ENCODE results near the gene SLC35E4.
A peak's percentile ranks its signal among the peaks of the same experiment; 100 is the strongest.

SLC35E4 gene

DNA sequence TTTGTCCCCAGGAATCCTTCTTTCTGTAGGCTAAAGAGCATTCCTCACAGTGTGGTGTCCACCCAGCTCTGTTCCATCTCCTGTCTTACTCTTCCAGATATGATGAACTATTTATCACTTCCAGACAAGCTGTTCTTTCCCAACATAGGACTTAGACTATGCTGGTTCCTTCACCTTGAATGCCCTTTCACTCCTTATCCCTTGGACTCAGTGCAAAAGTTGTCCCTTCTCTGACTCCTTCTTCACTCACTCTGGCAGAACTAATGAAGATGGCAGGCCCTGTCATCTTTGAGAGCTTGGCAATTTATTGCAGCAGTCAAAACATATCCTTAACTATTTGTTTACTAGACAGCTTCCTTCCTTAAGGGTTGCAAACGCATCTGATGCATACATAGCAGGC is 55.6 kb downstream of the SLC35E4 start:
- DNase-seq (ENCODE audit: low read depth) = no peak

DNA sequence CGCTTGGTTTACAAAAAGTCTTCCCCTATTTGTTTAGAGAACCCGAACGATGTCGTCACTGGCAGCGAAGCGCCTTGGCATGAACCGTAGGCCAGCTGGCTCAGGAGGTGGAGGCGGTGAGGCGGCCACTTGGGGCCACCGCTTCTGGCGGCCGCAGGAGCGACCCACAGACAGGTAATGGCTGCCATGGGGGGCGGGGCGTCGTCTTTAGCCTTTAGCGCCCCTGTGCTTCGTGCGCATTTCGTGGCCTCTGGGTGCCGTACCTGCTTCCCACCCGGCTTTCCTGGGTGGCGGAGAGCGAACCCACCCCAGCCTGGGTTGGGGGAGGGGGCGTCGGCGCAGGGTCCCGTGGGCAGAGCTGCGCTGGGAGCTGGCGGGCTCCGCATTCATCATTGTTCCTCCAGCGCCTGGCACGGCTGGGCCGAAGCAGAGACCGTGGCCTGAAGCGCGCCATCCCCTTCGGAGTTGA is 58.6 kb downstream of the SLC35E4 start:
- peak; percentile 21 for DNase-seq (ENCODE audit: low read depth)

DNA sequence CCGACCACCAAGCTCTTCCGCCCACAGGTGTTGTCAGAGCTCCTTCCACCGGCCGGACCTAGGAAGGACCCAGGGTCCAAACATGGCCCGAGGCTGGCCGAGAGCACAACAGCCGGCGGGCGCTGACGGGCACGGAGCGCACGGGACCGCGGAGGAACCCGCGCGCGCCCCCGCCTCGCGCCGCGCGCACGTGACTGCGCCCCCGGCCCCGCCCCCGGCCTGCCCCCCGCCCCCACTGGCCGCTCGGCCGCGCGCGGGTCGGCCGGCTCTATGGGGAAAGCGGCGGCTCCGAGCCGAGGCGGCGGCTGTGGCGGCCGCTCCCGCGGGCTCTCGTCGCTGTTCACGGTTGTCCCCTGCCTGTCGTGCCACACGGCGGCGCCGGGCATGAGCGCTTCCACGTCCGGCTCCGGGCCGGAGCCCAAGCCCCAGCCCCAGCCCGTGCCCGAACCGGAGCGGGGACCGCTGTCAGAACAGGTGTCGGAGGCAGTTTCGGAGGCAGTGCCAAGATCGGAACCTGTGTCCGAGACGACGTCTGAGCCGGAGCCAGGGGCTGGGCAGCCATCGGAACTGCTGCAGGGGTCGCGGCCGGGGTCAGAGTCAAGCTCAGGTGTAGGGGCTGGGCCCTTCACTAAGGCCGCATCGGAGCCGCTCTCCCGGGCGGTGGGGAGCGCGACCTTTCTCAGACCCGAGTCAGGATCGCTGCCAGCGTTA is 59.2 kb downstream of the SLC35E4 start, which contains the start of gene OSBP2:
Gene OSBP2 (plus strand): TSS at position 235 of the 711 bp plus-strand sequence. CDS start 36 bp downstream, at position 271.
- DNase-seq (ENCODE audit: low read depth) = no peak

DNA sequence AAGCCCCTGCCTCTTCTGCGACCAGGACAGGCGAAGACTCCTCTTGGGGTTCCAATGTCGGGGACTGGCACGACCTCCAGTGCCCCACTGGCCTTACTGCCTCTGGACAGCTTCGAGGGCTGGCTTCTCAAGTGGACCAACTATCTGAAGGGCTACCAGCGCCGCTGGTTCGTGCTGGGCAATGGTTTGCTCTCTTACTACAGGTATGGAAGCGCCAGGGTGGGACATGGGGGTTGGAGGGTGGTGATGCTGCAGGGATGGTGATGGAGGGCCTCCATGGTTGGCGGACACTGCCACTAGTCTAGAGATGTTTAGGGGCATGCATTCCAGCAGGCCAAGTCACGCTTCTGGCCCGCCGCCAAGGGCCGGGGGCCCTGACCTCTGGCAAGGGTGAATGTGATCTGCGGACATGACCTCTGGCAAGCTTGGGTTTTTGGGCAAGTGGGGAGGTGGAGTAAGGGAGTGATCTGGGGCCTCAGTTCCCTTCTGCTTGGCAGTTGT is 59.8 kb downstream of the SLC35E4 start:
- DNase-seq (ENCODE audit: low read depth) = no peak

DNA sequence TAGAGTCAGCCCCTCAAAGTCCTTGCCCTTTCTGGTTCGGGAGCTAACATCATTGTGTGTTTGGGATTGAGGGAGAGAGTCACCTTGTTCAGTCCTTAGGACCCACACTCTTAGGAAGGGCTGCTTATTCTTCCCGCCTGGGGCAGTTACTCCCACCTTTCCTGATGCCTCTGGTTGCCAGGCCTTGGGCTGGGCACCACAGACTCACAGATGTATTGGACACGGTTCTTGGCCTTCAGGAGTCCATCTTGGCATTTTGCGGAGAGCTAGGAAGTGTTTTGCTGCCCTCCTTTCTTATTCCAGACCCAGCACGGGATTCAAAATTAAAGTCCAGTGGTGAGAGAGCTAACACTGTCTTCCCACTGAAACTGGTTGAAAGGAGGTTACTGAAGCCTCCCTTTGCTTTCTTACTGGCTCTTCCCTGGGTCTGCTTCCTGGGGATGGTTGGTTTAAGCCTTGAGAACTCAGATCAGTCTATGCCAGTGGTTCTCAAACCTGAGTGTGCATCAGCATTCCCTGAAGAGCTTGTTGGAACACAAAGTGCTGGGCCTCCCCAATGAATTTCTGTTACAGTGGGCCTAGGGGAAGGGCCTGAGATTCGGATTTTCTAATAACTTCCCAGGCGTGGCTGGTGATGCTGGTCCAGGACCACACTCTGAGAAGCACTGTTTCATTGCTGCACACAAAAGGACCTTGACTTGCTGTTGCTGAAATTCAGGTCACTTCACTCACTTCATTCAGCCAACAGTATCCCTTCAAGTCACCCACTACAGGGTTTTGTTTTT is 60.5 kb downstream of the SLC35E4 start:
- no peak for DNase-seq (ENCODE audit: low read depth)
